UCSD-AML1 (cell line): Measurements from ENCODE around the gene ZDBF2.
"Not testable (repeated sequence)": the region's sequence is repeated elsewhere in the genome, so short reads cannot be mapped to it uniquely, and the experiment has no call there.

Experiments
- DNase-seq: peaks from one replicate; lab custom pipeline; 2025; ENCODE audit not compliant: unreplicated experiment; lab: John Stamatoyannopoulos, UW

ZDBF2 gene

DNA sequence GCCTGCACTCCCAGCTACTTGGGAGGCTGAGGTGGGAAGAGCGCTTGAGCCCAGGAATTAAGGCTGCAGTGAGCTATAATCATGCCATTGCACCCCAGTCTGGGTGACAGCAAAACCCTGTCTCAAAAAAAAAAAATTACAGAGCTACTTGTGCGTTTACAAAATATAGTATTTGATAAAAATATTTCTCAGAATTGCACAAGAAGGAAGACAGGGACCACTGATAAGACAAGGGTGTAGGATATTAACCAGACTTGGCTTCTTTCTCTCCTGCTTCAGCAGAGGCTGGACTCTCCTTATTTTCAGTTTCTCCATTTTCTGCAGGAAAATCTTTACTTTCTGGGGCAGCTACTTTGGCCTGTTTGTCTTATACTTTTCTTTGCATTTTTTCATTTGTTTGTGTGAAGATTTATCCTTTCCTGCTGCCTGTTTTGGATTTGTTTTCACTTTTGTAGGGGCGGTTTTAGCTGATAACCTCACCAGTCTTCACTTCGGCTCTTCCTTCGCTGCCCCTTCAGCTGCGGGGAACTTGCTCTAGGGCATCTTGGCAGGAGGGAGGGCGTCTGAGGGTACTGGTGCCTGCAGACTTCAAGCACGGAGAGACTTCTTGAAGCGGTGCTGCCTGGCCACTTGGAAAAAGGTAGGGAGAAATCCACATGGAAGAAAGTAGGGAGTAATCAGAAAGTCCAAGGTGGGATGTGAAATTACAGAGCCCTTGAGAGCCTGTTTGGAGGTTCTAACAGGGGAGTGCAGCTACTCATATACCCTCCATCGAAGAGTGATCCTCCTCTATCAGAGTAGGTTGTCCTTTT is 14.9 kb upstream of the ZDBF2 start:
- DNase-seq: no peak

DNA sequence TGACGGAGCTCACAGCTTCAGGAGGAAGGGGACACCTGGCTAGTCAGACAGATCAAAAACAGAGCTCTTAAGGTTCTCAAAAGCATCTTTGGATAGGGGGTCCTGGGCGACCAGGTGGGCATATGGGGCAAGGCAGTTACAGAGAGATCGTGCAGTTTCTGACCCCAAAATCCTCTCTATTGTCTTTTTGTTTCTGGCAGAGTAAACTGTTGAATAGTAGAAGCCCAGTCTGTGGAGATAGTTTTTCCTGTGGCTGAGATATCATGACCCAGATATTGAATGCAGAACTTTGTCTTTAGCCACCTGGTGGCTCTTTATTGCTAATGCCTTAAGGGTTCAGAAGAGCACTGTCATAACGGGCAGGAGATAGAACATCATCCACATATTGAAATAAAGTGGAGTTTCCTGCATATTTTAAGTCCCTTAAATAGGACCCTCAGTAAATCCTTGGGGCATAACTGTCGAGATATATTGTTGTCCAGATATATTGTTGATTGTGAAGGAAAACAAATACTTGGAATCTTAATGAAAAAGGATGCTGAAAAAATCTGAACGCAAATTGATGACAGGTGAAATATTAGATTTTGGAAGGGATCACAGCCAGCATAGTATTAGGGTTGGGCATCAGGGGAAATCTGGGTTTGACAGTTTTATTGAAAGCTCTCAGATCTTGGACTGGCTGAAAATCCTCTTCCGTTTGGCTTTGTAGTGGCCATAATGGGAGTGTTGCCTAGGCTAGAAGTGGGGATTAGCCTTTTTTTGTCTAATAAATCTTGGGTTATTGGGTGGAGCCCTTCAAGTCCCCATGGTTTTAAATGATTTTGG is 14.1 kb upstream of the ZDBF2 start:
- DNase-seq: no peak

DNA sequence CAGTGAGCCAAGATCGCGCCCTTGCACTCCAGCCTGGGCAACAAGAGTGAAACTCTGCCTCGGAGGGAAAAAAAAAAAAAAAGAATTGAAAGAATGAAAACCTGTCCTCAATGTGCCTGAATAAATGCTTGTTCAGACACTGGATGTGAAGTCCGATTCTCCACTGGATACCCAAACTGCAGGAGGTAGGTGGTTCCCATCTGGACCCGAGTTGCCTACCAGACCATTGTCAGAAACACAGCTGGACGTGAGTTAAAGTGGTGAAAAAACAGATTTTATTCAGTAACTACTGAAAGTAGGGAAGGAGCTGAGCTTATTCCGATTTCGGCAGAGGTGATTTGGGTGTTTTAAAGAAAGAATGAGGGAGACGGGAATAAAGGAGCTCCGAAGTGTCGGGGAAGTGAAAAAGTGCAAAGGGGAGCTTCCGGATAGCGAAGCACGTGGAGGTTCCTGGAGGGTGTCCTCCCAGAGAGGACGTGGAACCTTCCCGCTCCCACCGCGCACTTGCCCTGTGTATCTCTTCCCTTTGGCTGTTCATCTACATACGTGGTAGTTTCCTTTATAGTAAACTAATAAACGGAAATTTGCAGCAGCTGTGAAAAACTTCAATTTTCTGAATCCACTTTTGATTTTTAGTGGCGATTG is 10.4 kb upstream of the ZDBF2 start:
- no peak for DNase-seq

GRCh38 chr2:206266130-206267125 is 8.0 kb upstream of the ZDBF2 start:
- DNase-seq: no peak

- DNase-seq: no peak
These were observed 6.9 kb upstream of the ZDBF2 start for GRCh38 chr2:206267567-206267966.

GRCh38 chr2:206271065-206271464 is 3.4 kb upstream of the ZDBF2 start:
- DNase-seq: no peak

GRCh38 chr2:206273905-206274304 is 558 bp upstream of the ZDBF2 start:
- DNase-seq: no peak

DNA sequence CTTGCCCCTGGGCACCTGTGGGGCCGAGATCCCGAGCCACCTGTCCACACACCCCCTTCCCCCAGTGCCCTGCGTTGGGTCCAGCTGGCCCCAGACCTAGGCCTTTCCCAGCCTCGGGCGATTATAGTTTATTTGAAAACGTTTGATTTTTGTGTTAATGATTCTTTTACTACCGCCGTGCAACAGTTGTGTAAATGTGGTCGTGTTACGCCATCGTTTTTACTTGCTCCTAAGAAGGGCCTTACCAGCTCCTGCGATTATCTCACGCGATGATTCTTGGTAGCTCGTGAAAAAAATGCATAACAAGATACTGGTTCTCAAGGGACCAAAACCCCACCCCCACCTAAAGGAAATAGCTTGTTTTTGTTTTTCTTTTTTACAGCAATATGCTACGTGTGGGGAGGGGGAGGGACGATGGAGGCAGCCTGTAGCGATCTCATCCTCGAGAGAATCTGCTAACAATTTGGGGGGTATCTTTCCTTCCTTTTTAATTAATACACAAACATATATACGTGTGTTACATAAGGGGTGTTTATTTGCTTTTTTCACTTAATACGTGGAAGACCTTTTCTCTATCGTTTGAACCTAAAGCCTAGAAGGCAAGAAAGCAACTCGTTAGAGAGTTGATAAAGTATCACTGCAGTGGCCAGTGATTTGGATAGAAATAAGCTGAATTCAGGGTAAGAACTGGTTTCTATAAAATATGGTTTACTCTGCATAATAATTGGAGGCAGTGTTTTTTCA is 1.0 kb downstream of the ZDBF2 start:
- DNase-seq: no peak

DNA sequence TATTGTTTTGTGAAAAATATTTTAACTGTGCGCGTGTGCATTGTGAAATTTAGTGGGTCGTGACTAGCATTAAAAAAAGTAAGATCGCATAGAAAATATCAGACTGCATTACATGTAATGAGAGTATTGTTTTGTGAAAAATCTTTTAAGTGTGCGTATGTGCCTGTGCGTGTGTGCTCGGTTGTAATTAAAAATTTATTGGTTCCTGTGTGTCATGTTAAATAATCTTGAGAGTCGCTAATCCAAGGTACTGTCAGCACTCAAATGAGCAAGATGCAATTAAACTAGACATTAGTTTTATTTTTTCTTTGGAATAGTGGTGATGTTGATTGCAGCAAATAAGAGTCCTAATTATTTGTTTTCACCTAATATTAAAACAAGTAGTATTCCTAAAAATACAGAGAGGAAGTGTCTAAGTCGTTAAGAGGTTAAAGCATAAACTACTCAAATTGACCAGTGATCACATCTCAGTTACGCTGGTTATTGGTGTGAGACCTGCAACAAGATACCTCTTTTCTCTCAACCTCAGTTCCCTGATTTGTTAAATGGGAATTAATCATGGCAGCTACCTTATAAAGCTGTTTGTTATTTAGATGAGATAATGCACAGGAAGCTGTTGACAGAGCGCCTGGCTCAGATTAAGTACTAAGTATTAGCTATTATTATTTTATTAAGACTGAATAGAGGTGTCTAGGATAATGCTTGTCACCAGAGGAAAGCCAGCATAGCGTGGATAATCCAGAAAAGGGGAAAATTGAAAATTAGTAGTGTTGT is 1.9 kb downstream of the ZDBF2 start:
- no peak for DNase-seq

- no peak for DNase-seq
These were observed 3.0 kb downstream of the ZDBF2 start for GRCh38 chr2:206277503-206277902.

DNA sequence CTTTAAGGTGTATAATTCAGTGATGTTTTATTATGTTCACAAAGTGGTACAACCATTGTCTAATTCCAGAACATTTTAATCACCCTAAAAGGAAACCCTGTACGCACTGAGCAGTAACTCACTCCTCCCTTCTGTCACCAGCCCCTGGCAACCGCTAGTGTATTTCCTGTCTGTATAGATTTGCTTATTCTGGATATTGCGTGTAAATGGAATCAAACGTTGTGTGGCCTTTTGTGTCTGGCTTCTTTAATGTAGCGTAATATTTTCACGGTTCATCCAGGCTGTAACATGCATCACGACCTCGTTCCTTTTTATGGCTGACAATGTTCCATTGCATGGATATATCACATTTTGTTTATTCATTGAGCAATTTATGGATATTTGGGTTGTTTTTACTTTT is 8.3 kb downstream of the ZDBF2 start:
- DNase-seq: no peak

DNA sequence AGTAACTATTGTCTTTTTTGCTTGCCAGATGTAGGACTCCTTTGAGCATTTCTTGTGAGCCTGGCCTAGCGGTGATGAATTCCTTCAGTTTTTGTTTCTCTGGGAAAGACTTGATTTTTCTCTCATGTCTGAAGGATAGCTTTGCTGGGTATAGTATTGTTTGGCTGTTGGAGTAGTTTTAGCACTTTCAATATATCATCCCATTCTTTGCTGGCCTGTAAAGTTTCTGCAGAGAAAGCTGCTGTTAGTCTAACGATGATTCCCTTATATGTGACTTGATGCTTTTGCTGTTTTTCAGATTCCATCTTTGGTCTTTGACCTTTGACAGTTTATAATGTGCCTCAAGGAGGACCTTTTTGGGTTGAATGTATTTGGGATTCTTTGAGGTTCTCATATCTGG is 12.7 kb downstream of the ZDBF2 start:
- no peak for DNase-seq

DNA sequence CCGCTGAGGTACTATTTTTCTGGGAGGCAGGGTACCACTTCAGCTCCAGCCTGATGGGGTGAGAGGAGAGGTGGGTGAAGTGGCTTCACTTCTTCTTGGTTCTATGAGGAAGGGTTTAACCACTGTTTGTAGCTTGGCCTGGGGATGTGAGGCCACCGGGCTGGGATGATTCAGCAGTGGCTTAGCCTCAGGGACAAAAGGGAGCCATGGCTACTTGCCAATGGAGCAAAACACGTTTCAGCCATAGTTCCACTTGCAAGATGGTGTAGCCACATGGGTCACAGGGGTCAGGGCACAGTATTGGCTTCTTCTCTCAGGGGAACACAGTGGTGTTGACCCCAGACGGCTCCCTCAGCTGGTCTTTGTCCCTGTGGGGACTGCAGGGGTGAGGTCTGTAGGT is 14.9 kb downstream of the ZDBF2 start:
- no peak for DNase-seq

DNA sequence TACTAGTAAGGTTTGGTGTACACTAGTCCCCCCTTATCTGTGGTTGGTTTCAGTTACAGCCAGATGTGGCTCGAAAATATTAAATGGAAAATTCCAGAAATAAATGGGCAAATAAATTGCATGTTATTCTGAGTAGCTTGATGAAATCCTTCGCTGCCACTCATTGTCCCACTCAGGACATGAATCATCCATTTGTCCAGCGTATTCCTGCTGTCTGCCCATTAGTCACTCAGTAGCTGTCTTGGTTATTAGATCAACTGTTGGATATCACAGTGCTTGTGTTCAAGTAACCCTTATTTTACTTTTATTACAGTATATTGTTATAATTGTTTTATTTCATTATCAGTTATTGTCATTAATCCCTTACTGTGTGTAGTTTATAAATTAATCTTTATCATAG is 21.7 kb downstream of the ZDBF2 start:
- DNase-seq: no peak

DNA sequence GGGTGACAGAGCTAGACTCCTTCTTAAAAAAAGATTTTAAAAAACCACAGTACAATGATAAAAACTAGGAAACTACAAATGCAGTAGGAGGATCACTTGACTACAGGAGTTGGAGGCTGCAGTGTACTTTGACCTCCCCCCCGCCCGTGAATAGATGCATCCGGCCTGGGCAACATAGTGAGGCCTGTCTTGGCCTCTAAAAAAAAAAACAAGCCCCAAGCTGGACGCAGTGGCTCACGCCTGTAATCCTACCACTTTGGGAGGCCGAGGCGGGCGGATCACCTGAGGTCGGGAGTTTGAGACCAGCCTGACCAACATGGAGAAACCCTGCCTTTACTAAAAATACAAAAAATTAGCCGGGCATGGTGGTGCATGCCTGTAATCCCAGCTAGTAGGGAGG is 25.1 kb downstream of the ZDBF2 start:
- DNase-seq: not testable (repeated sequence)

DNA sequence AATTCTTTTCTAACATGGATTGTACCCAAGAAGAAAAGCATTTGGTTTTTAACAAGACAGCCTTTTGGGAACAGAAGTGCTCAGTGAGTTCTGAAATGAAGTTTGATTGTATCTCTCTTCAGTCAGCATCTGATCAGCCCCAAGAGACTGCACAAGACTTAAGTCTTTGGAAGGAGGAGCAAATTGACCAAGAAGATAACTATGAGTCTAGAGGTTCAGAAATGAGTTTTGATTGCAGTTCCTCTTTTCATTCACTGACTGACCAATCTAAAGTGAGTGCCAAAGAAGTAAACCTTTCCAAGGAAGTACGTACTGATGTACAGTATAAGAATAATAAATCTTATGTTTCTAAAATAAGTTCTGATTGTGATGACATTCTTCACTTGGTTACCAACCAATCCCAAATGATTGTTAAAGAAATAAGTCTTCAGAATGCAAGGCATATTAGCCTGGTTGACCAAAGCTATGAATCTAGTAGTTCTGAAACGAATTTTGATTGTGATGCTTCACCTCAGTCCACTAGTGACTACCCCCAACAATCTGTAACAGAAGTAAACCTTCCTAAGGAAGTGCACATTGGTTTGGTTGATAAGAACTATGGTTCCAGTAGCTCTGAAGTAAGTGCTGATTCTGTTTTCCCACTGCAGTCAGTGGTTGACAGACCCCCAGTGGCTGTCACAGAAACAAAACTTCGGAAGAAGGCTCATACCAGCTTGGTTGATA is 31.2 kb downstream of the ZDBF2 start:
- no peak for DNase-seq

DNA sequence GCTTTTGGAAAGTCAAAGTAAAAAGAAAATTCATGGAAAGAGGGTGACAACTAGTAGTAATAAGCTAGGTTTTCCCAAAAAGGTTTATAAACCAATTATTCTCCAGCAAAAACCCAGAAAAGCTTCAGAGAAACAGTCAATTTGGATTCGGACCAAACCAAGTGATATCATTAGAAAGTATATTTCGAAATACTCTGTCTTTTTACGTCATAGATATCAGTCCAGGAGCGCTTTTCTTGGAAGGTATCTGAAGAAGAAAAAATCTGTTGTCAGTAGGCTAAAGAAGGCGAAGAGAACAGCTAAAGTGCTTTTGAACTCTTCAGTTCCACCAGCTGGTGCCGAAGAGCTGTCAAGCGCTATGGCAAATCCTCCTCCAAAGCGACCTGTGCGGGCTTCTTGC is 36.6 kb downstream of the ZDBF2 start:
- no peak for DNase-seq

DNA sequence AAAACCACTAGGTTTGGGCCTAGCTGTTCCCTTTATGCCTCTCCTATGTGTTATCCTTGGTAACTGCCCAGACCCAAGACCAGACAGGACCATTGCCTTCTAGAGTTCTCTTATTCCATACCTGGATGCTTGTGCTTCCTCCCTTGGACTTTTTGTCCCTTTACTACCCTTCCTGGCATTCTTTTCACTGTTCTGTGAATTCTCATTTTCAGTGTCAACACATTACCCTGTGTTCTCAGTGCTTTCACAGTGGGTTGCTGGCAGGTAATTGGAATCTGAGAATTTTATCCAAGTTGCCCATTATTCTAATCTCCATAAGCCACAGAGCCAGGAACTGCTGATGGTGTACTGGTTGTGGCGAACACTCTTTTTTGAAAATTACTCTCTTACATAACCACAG is 41.7 kb downstream of the ZDBF2 start:
- no peak for DNase-seq

DNA sequence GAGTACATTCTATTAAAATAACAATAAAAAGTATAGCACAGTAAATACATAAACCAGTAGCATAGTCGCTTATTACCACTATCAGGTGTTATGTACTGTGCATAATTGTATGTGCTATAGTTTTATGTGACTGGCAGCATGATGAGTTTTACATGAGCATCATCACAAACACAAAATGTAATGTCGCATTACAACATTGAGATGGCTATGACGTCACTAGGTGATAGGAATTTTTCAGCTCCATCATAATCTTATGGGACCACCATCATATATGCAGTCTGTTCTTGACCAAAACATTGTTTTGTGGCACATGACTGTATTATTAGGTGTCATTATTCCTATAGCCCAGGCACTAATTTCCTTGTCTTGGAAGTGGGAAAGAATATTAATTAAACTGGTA is 48.6 kb downstream of the ZDBF2 start:
- no peak for DNase-seq
